HCT116 (cell line): ENCODE measurements around the gene LCN15. TPM values are rescaled to one million over a fixed set of nuclear protein-coding genes. Genes with fewer than 3 reads are reported as not detected.
"Not testable (repeated sequence)": the region's sequence is repeated elsewhere in the genome, so short reads cannot be mapped to it uniquely, and the experiment has no call there.

Experiments used
- ATAC-seq: fragments of 200-7000 bp; cut with Tn5 transposase; 2 replicates; pipeline ENCODE4 v1.9.1; 2020; ENCODE audit warnings: mild to moderate bottlenecking, moderate library complexity
- BruUV-seq: library from RNA; stranded (reverse); fragments of 400-500 nt; replicated peaks from 2 replicates; lab custom pipeline; 2021; lab: Mats Ljungman, UMichigan
- CTCF ChIA-PET: fragments of 300-600 bp; sonication (Branson Sonifier 250); formaldehyde crosslinking; loops from one replicate; lab custom pipeline; 2021; ENCODE audit warnings: antibody characterized with exemption; lab: Charles Lee
- POLR2A ChIA-PET: fragments of 300-600, 350-600 bp; sonication (Branson Sonifier 250); formaldehyde crosslinking; loops from one replicate; lab custom pipeline; 2021; ENCODE audit warnings: antibody characterized with exemption; lab: Charles Lee
- RAD21 ChIA-PET, 2 experiments: fragments of 300-600 bp; sonication (Branson Sonifier 250); formaldehyde crosslinking; loops; one replicate each; lab custom pipeline; 2023; ENCODE audit warnings: low total read pairs in 2 of 2; ENCODE audit not compliant: uncharacterized antibody in 2 of 2, unreplicated experiment in 2 of 2, low non-redundant PET in 1 of 2; lab: Charles Lee
- DNase-seq: peaks from one replicate; pipeline ENCODE4 v3.0.0-alpha.2; 2010; ENCODE audit warnings: low read depth, low spot score
- H2AFZ ChIP-seq: fragments of 200-600 bp; shearing (Covaris generic), sonication (generic); 2 replicates; pipeline ENCODE4 v1.6.1; 2017; ENCODE audit warnings: low read depth, mixed run types, mixed read lengths, antibody characterized with exemption, low read length; ENCODE audit not compliant: poor library complexity, severe bottlenecking
- H3K27ac ChIP-seq: 2 replicates; pipeline ENCODE4 v1.5.1; 2012; ENCODE audit warnings: low read depth, low read length
- H3K27me3 ChIP-seq: fragments of 200-600 bp; sonication (generic); 2 replicates; pipeline ENCODE4 v1.6.1; 2016; ENCODE audit warnings: mixed run types, low read length, mixed read lengths; ENCODE audit not compliant: insufficient read depth
- H3K36me3 ChIP-seq, 2 experiments: fragments of 200-500 bp in 1 of 2; fragments of 200-600 bp in 1 of 2; sonication (Bioruptor generic) in 1 of 2; sonication (generic) in 1 of 2; 2 replicates each; pipeline versions ENCODE4 v1.5.1 to v1.6.1; 2014 to 2016; ENCODE audit warnings: low read length in 2 of 2, inconsistent platforms in 1 of 2, mixed read lengths in 1 of 2, mixed run types in 1 of 2; ENCODE audit not compliant: insufficient read depth in 2 of 2, control insufficient read depth in 1 of 2
- H3K4me1 ChIP-seq, 2 experiments: fragments of 200-600 bp in 1 of 2; sonication (generic) in 1 of 2; 2 replicates each; pipeline versions ENCODE4 v1.5.1 to v1.6.1; 2012 to 2017; ENCODE audit warnings: low read length in 2 of 2, inconsistent platforms in 1 of 2, mild to moderate bottlenecking in 1 of 2, mixed read lengths in 1 of 2, mixed run types in 1 of 2, moderate library complexity in 1 of 2; ENCODE audit not compliant: insufficient read depth in 2 of 2, control insufficient read depth in 1 of 2
- H3K4me2 ChIP-seq: fragments of 200-600 bp; sonication (generic); 2 replicates; pipeline ENCODE4 v1.6.1; 2017; ENCODE audit warnings: mixed run types, low read length, mixed read lengths
- H3K4me3 ChIP-seq, 2 experiments: fragments of 200-600 bp in 1 of 2; sonication (generic) in 1 of 2; replicated peaks in 1 of 2; 2 replicates each; pipeline ENCODE4 v1.5.1; 2011 to 2016; ENCODE audit warnings: low read length in 2 of 2, control low read depth in 1 of 2, low read depth in 1 of 2, mild to moderate bottlenecking in 1 of 2, mixed read lengths in 1 of 2, mixed run types in 1 of 2
- H3K79me2 ChIP-seq: fragments of 200-600 bp; sonication (generic); 2 replicates; pipeline ENCODE4 v1.6.1; 2017; ENCODE audit warnings: mild to moderate bottlenecking, mixed run types, low read length, moderate library complexity, mixed read lengths; ENCODE audit not compliant: insufficient read depth
- H3K9ac ChIP-seq: fragments of 200-600 bp; sonication (generic); 2 replicates; pipeline ENCODE4 v1.6.1; 2016; ENCODE audit warnings: low read length, mixed read lengths
- H3K9me2 ChIP-seq: fragments of 200-600 bp; sonication (generic), shearing (Covaris generic); 2 replicates; pipeline ENCODE4 v1.6.1; 2017; ENCODE audit warnings: mixed run types, mild to moderate bottlenecking, moderate library complexity; ENCODE audit not compliant: insufficient read depth
- H3K9me3 ChIP-seq, 2 experiments: fragments of 200-500 bp in 1 of 2; fragments of 200-600 bp in 1 of 2; sonication (Bioruptor generic) in 1 of 2; sonication (generic) in 1 of 2; 2 replicates each; pipeline ENCODE4 v1.6.1; 2014 to 2017; ENCODE audit warnings: low read length in 2 of 2, mixed read lengths in 2 of 2, inconsistent platforms in 1 of 2, low read depth in 1 of 2, mild to moderate bottlenecking in 1 of 2, mixed run types in 1 of 2, moderate library complexity in 1 of 2; ENCODE audit not compliant: control insufficient read depth in 1 of 2, insufficient read depth in 1 of 2
- H4K20me1 ChIP-seq: fragments of 200-600 bp; sonication (generic), shearing (Covaris generic); 2 replicates; pipeline ENCODE4 v1.6.1; 2017; ENCODE audit warnings: mixed run types, mild to moderate bottlenecking, moderate library complexity; ENCODE audit not compliant: insufficient read depth
- CTCF ChIP-seq, 3 experiments: fragments of 200-600 bp in 1 of 3; sonication (generic) in 1 of 3; IDR thresholded peaks in 2 of 3; conservative IDR thresholded peaks in 1 of 3; 2 replicates each; pipeline ENCODE4 v1.5.1; 2012 to 2017; ENCODE audit warnings: low read depth in 2 of 3, low read length in 2 of 3, antibody characterized with exemption in 1 of 3, borderline replicate concordance in 1 of 3, control low read depth in 1 of 3, mild to moderate bottlenecking in 1 of 3, mixed read lengths in 1 of 3, mixed run types in 1 of 3, moderate library complexity in 1 of 3; ENCODE audit not compliant: insufficient read depth in 1 of 3
- intact Hi-C: fragments of 100-400 bp; cut with micrococcal nuclease; formaldehyde crosslinking; loops from 2 replicates; pipeline ENCODE4 v1.10.0; 2022
- total RNA-seq: library from RNA; stranded (reverse); gene quantifications from one replicate; pipeline ENCODE4 v1.2.1, GENCODE V29; 2021; ENCODE audit not compliant: unreplicated experiment

Gene LCN15
- total RNA-seq, 1 experiment from 2014 or later = 0.76 TPM

- DNase-seq, H3K27me3 ChIP-seq, RAD21 ChIA-PET, H2AFZ ChIP-seq, H3K4me3 ChIP-seq, H3K27ac ChIP-seq, H3K79me2 ChIP-seq, H3K9me3 ChIP-seq, POLR2A ChIA-PET, H3K4me2 ChIP-seq, ATAC-seq, H4K20me1 ChIP-seq, BruUV-seq, intact Hi-C loops, H3K36me3 ChIP-seq, H3K9me2 ChIP-seq, H3K9ac ChIP-seq: not testable (repeated sequence)
- peaks cover 8 to 22% of the 10 kb centered on the region in 2 experiments; a peak in 3 of 4 replicates for H3K4me1 ChIP-seq
- CTCF ChIA-PET = interaction anchor here (1.2 to 1.7 kb wide), 2 partner anchors 11 to 26 kb away, joined by 3 to 4 read pairs; no protein-coding TSS in a partner anchor
- peak; percentile 15 to 24 (median 22); a peak in 4 of 6 replicates for TF ChIP-seq CTCF (IDR thresholded peaks at IDR 0.05 in 2 of 3, conservative IDR thresholded peaks at IDR 0.05 in 1 of 3; ENCODE audit: borderline replicate concordance in 1 of 3, insufficient read depth in 1 of 3, low read depth in 2 of 3, low read length in 2 of 3)
These were observed 2.2 kb upstream of the LCN15 start for GRCh38 chr9:136766410-136767120.

DNA sequence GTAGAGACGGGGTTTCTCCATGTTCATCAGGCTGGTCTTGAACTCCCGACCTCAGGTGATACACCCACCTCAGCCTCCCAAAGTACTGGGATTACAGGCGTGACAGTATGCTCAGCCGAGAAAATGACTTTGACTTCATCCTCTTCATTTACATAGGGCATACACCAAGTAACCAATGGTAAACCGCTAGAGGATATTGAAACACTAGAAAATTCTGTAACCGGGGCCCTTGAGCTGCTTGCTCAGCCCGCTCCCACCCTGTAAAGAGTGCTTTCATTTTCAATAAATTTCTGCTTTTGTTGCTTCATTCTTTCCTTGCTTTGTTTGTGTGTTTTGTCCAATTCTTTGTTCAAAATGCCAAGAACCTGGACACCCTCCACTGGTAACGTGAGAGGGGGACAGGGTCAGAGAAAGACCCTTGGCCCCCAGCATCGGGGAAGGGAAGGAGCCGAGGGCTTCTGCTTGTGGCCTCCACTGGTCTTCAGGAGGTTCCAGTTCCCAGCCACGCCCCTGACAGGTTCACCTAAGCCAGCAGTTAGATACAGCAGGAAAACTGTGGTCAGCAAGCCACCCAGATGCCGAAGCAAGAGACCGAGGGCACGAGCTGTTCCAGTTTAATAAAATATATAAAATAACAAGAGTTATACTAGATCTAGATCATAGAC is 1.6 kb upstream of the LCN15 start:
- H3K27ac ChIP-seq, H3K9me3 ChIP-seq, H3K79me2 ChIP-seq, DNase-seq, H3K4me3 ChIP-seq, POLR2A ChIA-PET, H3K9me2 ChIP-seq, RAD21 ChIA-PET, H2AFZ ChIP-seq, H3K9ac ChIP-seq, H3K27me3 ChIP-seq, intact Hi-C loops, BruUV-seq, H4K20me1 ChIP-seq, H3K4me2 ChIP-seq, H3K36me3 ChIP-seq, ATAC-seq: not testable (repeated sequence)
- CTCF ChIA-PET = interaction anchor here (1.2 to 1.7 kb wide), 2 partner anchors 12 to 26 kb away, joined by 3 to 4 read pairs; no protein-coding TSS in a partner anchor
- peaks cover 13 to 28% of the 10 kb centered on the region in 2 experiments; a peak in 3 of 4 replicates for H3K4me1 ChIP-seq
